DMS 273 (cell line): Measurements from ENCODE around the gene HOXC4.

Source experiments
- DNase-seq: peaks from one replicate; lab custom pipeline; 2025; ENCODE audit not compliant: unreplicated experiment; lab: John Stamatoyannopoulos, UW

Gene HOXC4

DNA sequence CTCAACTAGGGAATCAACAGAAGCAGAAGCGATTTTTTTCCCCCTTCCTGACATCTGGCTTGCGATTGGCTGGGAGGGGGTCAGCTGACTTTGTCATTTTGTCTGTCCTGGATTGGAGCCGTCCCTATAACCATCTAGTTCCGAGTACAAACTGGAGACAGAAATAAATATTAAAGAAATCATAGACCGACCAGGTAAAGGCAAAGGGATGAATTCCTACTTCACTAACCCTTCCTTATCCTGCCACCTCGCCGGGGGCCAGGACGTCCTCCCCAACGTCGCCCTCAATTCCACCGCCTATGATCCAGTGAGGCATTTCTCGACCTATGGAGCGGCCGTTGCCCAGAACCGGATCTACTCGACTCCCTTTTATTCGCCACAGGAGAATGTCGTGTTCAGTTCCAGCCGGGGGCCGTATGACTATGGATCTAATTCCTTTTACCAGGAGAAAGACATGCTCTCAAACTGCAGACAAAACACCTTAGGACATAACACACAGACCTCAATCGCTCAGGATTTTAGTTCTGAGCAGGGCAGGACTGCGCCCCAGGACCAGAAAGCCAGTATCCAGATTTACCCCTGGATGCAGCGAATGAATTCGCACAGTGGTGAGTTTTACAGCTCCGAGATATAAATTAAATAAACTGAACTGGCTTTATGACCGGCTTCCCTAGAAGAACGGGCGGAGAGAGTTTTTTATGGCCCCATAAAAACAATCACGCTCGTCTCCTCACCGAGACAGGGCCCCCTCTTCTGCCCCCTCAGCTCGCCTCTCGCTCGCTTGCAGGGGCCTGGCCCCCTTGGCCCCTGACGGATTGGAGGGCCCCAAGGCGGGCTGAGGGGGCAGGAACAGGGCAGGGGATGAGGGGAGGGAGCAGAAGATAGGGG, 25.1 kb upstream of the HOXC4 start, which contains the start of gene HOXC6:
Gene HOXC6 (plus strand): TSS at position 127 of the 888 bp plus-strand sequence. CDS start 82 bp downstream, at position 209.
- DNase-seq, result peak; percentile 51

DNA sequence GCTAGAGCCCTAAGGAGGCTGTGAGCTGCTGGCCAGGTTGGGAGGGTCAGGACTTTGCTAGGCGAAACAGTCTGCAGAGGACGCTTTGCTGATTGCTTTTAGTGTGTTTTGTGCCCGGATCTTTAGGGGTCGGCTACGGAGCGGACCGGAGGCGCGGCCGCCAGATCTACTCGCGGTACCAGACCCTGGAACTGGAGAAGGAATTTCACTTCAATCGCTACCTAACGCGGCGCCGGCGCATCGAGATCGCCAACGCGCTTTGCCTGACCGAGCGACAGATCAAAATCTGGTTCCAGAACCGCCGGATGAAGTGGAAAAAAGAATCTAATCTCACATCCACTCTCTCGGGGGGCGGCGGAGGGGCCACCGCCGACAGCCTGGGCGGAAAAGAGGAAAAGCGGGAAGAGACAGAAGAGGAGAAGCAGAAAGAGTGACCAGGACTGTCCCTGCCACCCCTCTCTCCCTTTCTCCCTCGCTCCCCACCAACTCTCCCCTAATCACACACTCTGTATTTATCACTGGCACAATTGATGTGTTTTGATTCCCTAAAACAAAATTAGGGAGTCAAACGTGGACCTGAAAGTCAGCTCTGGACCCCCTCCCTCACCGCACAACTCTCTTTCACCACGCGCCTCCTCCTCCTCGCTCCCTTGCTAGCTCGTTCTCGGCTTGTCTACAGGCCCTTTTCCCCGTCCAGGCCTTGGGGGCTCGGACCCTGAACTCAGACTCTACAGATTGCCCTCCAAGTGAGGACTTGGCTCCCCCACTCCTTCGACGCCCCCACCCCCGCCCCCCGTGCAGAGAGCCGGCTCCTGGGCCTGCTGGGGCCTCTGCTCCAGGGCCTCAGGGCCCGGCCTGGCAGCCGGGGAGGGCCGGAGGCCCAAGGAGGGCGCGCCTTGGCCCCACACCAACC, 23.9 kb upstream of the HOXC4 start:
- no peak for DNase-seq

DNA sequence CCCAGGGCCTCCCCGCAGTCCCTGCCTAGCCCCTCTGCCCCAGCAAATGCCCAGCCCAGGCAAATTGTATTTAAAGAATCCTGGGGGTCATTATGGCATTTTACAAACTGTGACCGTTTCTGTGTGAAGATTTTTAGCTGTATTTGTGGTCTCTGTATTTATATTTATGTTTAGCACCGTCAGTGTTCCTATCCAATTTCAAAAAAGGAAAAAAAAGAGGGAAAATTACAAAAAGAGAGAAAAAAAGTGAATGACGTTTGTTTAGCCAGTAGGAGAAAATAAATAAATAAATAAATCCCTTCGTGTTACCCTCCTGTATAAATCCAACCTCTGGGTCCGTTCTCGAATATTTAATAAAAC, 23.2 kb upstream of the HOXC4 start:
- DNase-seq, result no peak

DNA sequence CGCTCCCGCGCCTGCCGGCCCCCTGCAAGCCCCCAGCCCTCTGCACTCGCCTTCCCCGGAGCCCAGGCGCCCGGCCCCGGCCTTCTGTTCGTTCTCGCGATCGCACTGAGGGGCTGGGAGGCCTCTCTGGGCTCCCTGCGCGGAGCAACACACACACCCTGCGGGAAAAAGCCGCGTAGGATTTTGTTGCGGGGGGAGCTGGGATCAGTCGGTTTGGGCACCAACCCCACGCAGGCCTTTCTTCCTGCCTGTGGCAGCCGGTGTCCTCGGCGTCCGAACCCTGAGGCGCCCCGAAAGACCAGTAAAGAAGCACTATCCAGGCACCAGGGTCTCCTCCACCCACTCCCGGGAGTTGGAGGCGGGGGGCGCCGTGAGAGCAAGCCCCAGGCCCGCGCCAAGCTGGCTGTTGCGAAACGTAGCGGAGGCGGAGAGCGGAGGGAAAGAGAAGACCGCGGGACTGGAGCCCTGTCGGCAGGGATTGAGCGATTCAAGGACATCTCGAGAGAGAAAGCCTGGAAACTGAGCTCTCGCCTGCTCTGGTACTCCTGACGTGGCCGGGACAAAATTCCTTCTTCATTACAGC, 22.7 kb upstream of the HOXC4 start:
- no peak for DNase-seq

DNA sequence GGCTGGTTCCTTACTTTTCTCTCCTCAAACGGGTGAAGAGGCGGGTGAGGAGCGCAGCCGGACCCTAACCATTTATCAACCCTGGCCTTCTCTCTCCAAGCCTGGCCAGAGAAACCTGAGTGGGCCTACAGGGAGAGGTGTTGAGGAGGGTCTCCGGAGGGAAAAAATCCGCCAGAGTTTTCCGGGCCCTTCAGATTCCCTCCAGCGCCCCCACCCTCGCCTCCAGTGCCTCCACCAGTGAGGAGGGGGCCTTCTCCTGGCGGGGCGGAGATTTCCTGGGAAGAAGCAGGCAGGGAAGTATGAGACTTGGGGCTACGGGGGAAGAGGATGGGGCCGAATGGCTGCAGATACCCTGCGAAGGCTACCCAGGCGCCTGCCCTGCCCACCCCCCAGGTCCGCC, 22.2 kb upstream of the HOXC4 start:
- no peak for DNase-seq

DNA sequence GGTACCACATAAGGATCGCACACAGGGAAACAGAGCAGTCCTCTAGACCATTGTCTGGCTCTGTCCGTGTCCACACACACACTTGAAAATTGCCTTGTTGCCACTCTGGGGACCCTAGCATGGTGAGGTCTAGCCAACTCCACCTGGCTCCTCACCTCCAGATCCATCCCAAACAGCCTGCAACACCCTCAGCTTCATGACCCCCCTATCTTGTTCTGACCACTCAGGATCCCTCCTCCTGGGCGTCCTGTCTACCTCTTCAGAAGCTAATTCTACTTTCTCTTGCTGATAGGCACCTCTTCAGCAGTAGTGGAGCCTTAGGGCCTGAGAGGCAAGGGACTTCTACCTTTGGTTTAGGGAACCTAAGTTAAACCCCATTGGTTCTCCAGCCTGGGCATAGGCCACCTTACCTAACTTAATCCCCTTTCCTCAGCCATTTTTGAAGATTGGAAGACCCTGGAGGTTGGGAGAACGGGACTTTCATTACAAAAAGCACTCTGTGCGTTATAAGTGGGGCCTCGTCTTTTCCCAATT, 21.5 kb upstream of the HOXC4 start:
- DNase-seq, result no peak

DNA sequence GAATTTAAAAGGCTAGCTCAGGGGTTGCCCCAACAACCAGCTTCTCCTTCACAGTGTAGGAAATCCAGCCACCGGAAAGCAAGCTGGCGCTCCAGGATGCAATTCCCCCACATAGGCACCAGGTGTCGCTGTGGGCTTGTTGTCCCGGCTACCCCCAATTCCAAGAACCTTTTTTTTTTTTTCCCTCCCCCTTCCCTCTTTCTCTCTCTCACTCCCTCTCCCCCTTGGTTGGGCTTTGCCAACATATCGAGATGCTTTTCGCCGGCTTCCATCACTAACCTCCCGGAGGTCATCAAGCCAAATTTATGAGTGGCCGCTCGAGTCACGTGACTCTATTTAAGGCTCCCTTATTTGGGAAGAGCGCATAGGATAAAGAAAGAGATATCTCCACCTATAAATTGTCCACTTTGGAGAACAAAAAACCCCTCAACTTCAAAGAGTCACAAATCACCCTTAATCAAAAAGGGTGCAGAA, 21.0 kb upstream of the HOXC4 start, which contains the start of gene HOXC5:
Gene HOXC5 (plus strand): TSS at position 424 of the 474 bp plus-strand sequence. CDS start 73 bp downstream, outside the sequence.
- DNase-seq, result peak; percentile 90

DNA sequence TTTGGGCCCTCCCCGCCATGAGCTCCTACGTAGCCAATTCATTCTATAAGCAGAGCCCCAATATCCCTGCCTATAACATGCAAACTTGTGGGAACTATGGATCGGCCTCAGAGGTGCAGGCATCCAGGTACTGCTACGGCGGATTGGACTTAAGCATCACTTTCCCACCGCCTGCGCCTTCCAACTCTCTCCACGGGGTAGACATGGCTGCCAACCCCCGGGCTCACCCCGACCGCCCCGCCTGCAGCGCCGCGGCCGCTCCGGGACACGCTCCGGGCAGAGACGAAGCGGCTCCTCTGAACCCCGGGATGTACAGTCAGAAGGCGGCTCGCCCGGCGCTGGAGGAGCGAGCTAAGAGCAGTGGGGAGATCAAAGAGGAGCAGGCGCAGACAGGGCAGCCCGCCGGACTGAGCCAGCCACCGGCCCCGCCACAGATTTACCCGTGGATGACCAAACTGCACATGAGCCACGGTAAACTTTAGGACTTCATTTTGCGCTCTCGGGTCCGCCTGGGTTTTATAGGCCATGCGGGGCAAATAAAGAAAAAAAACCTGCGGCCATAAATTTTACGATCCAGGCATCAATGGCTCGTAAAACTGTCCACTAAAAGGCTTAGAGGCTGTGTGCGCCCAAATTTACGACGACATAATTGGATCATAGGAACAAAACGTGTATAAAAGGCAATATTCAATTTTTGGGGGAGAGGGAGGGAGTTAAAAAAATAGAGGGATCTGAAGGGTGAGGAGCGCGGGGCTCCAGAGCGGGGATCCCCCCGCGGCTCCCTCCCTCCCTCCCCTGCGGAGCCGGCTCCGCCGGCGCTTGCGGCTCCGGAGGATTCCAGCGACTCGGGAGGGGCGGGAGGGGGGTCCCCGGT, 20.3 kb upstream of the HOXC4 start:
- DNase-seq, result peak; percentile 66

DNA sequence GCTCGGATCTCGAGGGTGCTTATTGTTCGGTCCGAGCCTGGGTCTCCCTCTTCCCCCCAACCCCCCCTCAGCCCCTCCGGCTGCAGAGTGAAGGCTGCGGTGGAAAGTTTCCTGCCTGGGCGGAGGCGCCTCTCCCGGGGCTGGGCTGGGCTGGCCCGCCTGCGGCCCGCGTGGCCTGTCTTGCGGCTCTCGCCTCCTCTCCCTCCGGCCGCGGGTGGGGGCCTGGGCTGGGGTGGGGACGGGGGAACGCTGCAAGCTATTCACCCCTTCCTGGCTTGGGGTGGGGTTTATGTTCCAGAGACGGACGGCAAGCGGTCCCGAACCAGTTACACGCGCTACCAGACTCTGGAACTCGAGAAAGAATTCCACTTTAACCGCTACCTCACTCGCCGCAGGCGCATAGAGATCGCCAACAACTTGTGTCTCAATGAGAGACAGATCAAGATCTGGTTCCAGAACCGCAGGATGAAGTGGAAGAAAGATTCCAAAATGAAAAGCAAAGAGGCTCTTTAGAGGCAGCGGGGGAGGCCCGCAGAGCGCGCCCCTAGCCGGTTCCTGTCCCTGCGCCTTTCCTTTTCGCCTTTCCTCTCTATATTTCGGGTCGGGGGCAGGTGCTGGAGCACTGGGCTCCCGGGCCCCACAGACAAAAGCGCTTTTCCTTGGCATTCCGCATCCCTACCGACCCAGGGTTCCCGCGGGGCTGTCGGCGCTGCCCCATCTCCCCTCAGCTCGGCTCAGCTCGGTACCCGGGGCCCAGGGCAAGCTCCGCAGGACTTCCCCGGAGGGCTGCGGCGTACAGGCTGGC, 19.5 kb upstream of the HOXC4 start:
- DNase-seq, result no peak

DNA sequence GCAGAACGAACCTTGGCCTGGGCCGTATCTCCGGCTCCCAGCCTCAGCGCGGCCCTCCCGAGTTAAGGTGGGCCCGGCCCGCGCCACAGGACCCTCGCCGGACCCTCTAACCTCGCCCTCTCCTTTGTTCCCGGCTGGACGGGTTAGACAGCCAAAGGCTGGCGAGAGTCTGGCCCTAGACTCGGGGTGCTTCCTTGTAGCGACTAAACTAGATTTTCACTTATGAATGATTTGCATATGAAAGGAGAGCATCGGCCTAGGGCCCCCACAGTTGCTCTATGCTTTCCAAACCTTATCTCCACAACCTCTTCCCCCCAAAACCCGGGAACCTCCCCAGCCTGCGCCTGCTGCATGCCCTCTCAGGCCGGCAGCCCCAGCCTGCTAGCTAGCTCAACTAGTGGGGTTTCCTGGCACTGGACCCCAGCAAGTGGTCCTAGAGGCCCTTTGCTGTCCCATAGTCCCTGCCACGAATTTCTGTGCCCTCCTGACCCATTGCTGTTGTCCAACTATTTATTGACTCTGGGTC, 18.8 kb upstream of the HOXC4 start:
- DNase-seq, result no peak

DNA sequence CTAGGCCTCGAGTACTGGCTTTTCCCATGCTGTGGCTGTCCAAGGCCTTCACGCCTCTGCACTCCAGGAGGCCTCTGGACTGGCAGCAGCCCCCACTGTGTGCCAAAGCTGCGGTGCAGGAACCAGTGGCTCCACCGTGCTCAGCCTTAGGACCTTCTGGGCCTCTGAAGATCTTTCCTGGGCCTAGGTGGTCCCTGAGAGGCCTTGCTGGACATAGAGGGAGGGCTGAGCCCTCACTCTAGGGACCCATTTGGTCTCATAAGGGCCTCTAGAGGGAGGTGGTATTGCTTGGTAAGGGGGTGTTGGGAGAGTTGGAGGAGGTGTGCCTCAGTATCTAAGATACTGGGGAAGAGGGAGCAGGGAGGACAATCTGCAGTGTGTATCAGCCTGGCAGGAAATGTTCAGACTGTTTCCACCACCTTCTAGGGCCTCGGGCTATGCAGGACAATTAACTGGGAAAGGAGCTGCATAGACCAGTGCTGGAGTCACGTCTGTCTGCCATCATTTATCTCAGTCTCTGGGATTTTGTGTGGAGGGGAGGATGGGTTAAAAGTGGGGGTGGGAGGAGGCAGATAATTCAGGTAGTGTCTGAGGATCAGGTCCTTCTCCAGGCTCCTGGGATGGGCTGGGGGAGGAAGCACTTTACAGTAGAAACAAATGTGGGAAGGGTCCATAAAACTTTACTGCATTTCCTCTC, 17.9 kb upstream of the HOXC4 start:
- no peak for DNase-seq

DNA sequence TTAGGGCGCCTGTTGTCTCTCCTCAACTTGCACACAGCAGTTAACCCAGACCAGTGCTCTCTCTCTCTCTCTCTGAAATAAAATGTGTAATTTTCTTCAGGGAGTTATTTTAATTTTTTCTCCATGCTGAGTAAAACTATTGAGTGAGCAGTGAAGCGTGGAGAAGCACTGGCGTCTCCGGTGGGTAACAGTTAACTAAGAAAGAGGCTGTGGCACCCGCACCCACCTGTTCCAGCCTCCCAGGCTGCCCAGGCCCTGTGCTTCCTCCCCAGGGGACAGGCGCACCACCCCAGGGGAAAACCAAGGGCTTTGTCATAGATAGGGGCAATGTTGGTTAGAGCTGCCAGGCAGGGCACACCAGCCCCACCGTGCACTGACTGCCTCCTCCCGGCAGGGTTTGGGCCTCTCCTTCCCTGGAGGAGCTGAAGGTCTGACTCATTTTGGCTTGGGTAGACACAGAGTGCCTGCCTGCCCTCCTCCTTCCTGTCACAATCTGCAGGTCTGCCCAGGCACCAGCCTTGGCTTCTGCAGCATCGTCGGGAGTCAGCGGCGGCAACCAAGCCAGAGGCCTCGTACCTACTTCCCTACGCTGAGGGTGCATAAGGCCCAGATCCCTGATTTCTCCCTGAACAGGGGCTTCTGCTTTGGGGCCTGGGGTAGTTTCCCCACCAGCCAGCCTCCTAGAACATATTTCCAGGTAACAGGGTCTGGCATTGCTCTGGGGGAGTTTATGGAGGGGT, 16.8 kb upstream of the HOXC4 start:
- peak; percentile 54 for DNase-seq

DNA sequence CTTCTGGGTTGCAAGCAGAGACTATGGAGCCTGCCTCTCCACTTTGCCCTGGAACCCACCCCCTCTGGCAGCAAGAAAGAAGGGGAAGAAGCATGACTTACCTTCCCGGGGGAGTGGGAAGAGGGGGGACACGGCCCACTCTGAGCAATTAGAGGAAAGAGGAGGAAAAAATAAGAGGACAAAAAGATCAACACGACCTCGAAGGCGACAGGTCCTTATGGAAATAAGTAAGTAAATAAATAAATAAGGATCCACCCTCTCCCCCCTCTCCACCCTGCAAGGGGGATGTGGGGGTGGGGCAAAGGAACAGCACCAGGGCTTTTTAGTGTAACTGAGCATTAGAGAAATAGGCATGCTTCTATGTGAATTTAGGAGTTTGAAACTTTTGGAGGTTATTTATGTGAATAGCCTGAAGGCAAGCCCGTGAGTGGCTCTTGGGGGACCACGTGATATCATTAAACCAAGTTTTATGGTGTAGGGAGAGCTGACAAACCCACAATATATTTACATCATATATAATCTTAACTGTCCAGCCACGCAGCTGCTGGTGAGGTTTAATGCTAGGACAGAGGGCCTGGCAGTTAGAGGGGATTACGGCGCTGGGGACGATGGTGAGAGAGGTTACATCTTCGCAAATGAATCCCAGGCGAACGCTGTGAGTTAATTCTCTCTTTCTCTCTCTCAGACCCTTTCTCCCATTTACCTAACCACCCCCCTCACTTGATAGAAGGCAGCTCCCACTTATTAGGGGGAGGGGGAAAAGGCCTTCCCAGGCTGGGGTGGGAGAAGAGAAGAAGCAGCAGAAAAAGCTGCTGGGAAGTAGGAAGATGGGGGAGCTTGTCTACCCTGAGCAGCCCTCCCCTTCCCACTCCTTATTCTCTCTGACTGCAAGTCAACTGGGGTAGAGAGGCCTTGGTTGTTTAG, 16.0 kb upstream of the HOXC4 start:
- no peak for DNase-seq

DNA sequence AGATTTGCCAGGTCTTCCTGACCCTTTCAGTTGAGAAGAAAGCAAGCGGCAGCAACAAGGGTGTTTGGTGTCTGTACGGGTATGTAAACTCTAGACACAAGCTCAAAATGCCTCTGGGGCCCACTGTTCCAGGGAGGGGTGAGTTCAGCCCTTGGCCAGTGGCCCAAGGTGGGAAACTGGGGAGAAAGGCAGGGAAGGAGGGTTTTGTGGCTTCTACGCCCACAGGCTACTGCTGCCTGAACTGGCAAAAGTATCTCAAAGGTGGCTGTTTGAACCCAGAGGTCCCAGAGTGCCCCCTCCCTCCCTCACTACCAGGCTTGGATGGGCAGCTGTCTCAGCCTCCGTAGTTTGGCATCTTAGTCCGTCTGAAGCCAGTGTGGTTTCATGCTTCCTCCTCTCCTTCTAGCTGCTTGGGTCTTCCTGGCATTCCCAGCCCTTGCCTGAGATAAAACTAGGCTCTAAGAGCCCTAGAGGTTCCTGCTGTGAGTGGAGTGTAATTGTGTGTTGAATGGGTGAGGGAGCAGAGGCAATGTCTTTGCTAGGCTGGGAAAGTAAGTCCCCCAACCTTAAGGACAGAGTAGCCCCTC, 15.3 kb upstream of the HOXC4 start:
- no peak for DNase-seq

DNA sequence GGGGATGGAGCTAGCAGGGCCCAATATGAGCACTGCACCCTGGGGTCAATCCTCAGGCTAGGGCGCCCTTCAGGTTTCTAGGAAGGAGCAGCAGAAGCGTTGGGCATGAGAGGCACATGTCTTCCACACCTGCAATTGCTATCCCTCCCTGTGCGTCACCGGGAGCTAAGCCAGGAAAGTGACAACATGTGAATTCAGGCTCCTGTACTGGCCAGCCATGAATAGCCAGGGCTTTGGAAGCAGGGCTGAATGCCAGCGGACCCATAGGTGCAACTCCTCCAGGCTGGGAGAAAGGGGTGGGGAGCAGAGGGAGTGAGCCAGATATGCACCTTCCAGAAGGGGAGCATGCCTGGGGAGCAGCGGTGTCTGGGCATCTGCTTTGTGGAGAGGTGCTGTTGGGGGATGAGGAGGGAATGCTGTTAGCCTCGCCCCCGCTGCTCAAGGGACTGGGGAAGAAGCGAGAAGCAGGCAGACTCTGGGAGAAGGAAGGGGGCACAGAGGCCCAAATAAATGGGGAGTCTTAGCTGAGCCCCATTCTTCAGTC, 14.7 kb upstream of the HOXC4 start:
- peak; percentile 21 for DNase-seq
